Neural cell (in vitro differentiated cells): ENCODE results near the gene GNG13. TPM values are rescaled to one million over a fixed set of nuclear protein-coding genes. Genes with fewer than 3 reads are reported as not detected.

Experiments
- H2AFZ ChIP-seq: fragments of 200-600, 300-800 bp; sonication (generic), shearing (Covaris generic); 2 replicates; pipeline ENCODE4 v1.6.0; 2014; ENCODE audit warnings: low read depth, mild to moderate bottlenecking, antibody characterized with exemption, low read length, moderate library complexity
- H3F3A ChIP-seq: fragments of 200-600 bp; shearing (Covaris generic); 2 replicates; pipeline ENCODE4 v1.6.1; 2016; ENCODE audit warnings: mild to moderate bottlenecking, moderate library complexity, mixed read lengths, antibody characterized with exemption, low read length; ENCODE audit not compliant: insufficient read depth, poor library complexity, severe bottlenecking
- H3K27ac ChIP-seq: fragments of 200-600, 300-800 bp; sonication (generic), shearing (Covaris generic); 2 replicates; pipeline ENCODE4 v1.5.1; 2014; ENCODE audit warnings: mild to moderate bottlenecking, low read length, moderate library complexity
- H3K27me3 ChIP-seq: fragments of 300-800, 200-600 bp; sonication (generic), shearing (Covaris generic); 2 replicates; pipeline ENCODE4 v1.6.0; 2014; ENCODE audit warnings: mild to moderate bottlenecking, low read depth, low read length, moderate library complexity; ENCODE audit not compliant: insufficient read depth
- H3K36me3 ChIP-seq: fragments of 300-800, 200-600 bp; sonication (generic), shearing (Covaris generic); 2 replicates; pipeline ENCODE4 v1.5.1; 2014; ENCODE audit warnings: mild to moderate bottlenecking, antibody characterized with exemption, low read length, moderate library complexity; ENCODE audit not compliant: insufficient read depth
- H3K4me2 ChIP-seq: fragments of 300-800, 200-600 bp; sonication (generic), shearing (Covaris generic); 2 replicates; pipeline ENCODE4 v1.6.0; 2014; ENCODE audit warnings: mild to moderate bottlenecking, low read length
- H3K4me3 ChIP-seq: fragments of 300-800, 200-600 bp; sonication (generic), shearing (Covaris generic); 2 replicates; pipeline ENCODE4 v1.5.1; 2014; ENCODE audit warnings: mild to moderate bottlenecking, low read length, moderate library complexity
- H3K79me2 ChIP-seq: fragments of 200-600 bp; shearing (Covaris generic); replicated peaks from 2 replicates; pipeline ENCODE4 v1.6.0; 2014; ENCODE audit warnings: mild to moderate bottlenecking, low read length, moderate library complexity; ENCODE audit not compliant: insufficient read depth
- H3K9ac ChIP-seq: fragments of 300-800, 200-600 bp; sonication (generic), shearing (Covaris generic); 2 replicates; pipeline ENCODE4 v1.6.1; 2016; ENCODE audit warnings: mild to moderate bottlenecking, low read length, mixed read lengths
- H3K9me2 ChIP-seq: fragments of 200-600 bp; shearing (Covaris generic); 2 replicates; pipeline ENCODE4 v1.6.1; 2016; ENCODE audit warnings: mild to moderate bottlenecking, low read length, mixed read lengths; ENCODE audit not compliant: insufficient read depth
- H3K9me3 ChIP-seq: fragments of 200-600, 300-800 bp; sonication (generic), shearing (Covaris generic); 2 replicates; pipeline ENCODE4 v1.6.1; 2016; ENCODE audit warnings: mild to moderate bottlenecking, mixed run types, low read length, moderate library complexity, mixed read lengths
- H4K20me1 ChIP-seq: fragments of 200-600 bp; shearing (Covaris generic); 2 replicates; pipeline ENCODE4 v1.6.1; 2016; ENCODE audit warnings: mild to moderate bottlenecking, mixed run types; ENCODE audit not compliant: insufficient read depth
- EP300 ChIP-seq: fragments of 450-650 bp; conservative IDR thresholded peaks from 2 replicates; pipeline ENCODE4 v1.6.1; 2014; ENCODE audit warnings: antibody characterized with exemption, mild to moderate bottlenecking, moderate library complexity; ENCODE audit not compliant: poor library complexity, severe bottlenecking
- EZH2 ChIP-seq: fragments of 200-600, 300-800 bp; shearing (Covaris generic), sonication (generic); IDR thresholded peaks from 2 replicates; pipeline ENCODE4 v1.6.1; 2014; ENCODE audit warnings: antibody characterized with exemption, low read length, borderline replicate concordance, mild to moderate bottlenecking; ENCODE audit not compliant: insufficient read depth, poor library complexity, severe bottlenecking
- MXI1 ChIP-seq: fragments of 450-650 bp; conservative IDR thresholded peaks from 2 replicates; pipeline ENCODE4 v1.6.1; 2014; ENCODE audit warnings: antibody characterized with exemption, mild to moderate bottlenecking; ENCODE audit not compliant: poor library complexity, severe bottlenecking
- POLR2AphosphoS5 ChIP-seq: IDR thresholded peaks from 2 replicates; pipeline ENCODE4 v1.6.1; 2012
- RAD21 ChIP-seq: fragments of 450-650 bp; conservative IDR thresholded peaks from 2 replicates; pipeline ENCODE4 v1.6.1; 2014; ENCODE audit warnings: antibody characterized with exemption, mild to moderate bottlenecking, moderate library complexity
- SMC3 ChIP-seq: fragments of 450-650 bp; conservative IDR thresholded peaks from 2 replicates; pipeline ENCODE4 v1.6.1; 2014; ENCODE audit warnings: antibody characterized with exemption, mild to moderate bottlenecking, moderate library complexity; ENCODE audit not compliant: poor library complexity
- TAF1 ChIP-seq: IDR thresholded peaks from 2 replicates; pipeline ENCODE4 v1.6.1; 2012; ENCODE audit warnings: low read depth
- polyA plus RNA-seq: library from polyadenylated mRNA; depleted of rRNA; stranded (reverse); fragments of >200 nt; gene quantifications from 2 replicates; pipeline ENCODE4 v1.2.3, GENCODE V29; 2014
- TF ChIP-seq, protein P1 (sequence below): fragments of 450-650 bp; IDR thresholded peaks from 2 replicates; pipeline ENCODE4 v1.5.1; 2014; ENCODE audit warnings: antibody characterized with exemption, mild to moderate bottlenecking, moderate library complexity; ENCODE audit not compliant: poor library complexity, severe bottlenecking
- TF ChIP-seq, protein P2 (sequence below): IDR thresholded peaks from 2 replicates; pipeline ENCODE4 v1.6.1; 2012; ENCODE audit warnings: borderline replicate concordance

Gene GNG13
- polyA plus RNA-seq, 1 donor from 2014 or later = not detected

DNA sequence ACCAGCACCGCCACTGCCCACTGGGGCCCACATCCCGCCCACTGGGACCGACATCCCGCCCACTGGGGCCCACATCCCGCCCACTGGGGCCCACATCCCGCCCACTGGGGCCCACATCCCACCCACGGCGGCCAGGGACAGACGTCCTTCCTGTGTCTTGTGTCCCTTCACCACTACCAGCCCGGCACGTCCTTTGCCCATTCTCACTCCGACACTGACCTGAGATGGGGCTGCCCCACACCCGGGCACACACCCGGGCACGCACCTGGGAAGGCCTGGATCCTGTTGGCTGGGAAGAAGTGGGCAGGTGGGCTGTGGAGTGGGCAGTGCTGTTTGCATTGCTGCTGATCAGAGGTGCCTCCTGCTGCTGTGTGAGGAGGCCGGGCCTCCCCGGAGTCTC is 28.4 kb upstream of the GNG13 start:
- no peaks in the 10 kb centered on the region for H3K9me3 ChIP-seq
- no peaks in the 10 kb centered on the region for H3K27me3 ChIP-seq
- TF ChIP-seq EP300 = no peak
- TF ChIP-seq, protein P1, sequence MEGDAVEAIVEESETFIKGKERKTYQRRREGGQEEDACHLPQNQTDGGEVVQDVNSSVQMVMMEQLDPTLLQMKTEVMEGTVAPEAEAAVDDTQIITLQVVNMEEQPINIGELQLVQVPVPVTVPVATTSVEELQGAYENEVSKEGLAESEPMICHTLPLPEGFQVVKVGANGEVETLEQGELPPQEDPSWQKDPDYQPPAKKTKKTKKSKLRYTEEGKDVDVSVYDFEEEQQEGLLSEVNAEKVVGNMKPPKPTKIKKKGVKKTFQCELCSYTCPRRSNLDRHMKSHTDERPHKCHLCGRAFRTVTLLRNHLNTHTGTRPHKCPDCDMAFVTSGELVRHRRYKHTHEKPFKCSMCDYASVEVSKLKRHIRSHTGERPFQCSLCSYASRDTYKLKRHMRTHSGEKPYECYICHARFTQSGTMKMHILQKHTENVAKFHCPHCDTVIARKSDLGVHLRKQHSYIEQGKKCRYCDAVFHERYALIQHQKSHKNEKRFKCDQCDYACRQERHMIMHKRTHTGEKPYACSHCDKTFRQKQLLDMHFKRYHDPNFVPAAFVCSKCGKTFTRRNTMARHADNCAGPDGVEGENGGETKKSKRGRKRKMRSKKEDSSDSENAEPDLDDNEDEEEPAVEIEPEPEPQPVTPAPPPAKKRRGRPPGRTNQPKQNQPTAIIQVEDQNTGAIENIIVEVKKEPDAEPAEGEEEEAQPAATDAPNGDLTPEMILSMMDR = no peak
- no peak for TF ChIP-seq TAF1
- no peak for TF ChIP-seq RAD21
- no peak for TF ChIP-seq MXI1
- TF ChIP-seq EZH2 = no peak
- no peak for TF ChIP-seq SMC3
- TF ChIP-seq, protein P2, sequence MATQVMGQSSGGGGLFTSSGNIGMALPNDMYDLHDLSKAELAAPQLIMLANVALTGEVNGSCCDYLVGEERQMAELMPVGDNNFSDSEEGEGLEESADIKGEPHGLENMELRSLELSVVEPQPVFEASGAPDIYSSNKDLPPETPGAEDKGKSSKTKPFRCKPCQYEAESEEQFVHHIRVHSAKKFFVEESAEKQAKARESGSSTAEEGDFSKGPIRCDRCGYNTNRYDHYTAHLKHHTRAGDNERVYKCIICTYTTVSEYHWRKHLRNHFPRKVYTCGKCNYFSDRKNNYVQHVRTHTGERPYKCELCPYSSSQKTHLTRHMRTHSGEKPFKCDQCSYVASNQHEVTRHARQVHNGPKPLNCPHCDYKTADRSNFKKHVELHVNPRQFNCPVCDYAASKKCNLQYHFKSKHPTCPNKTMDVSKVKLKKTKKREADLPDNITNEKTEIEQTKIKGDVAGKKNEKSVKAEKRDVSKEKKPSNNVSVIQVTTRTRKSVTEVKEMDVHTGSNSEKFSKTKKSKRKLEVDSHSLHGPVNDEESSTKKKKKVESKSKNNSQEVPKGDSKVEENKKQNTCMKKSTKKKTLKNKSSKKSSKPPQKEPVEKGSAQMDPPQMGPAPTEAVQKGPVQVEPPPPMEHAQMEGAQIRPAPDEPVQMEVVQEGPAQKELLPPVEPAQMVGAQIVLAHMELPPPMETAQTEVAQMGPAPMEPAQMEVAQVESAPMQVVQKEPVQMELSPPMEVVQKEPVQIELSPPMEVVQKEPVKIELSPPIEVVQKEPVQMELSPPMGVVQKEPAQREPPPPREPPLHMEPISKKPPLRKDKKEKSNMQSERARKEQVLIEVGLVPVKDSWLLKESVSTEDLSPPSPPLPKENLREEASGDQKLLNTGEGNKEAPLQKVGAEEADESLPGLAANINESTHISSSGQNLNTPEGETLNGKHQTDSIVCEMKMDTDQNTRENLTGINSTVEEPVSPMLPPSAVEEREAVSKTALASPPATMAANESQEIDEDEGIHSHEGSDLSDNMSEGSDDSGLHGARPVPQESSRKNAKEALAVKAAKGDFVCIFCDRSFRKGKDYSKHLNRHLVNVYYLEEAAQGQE = no peak
- H3K9me2 ChIP-seq = no peaks in the 10 kb centered on the region
- no peaks in the 10 kb centered on the region for H3K36me3 ChIP-seq
- no peak overlapping the region for H3K27ac ChIP-seq
- no peak overlapping the region for H2AFZ ChIP-seq
- no peak overlapping the region for H3K4me2 ChIP-seq
- no peaks in the 10 kb centered on the region for H3K79me2 ChIP-seq
- no peaks in the 10 kb centered on the region for H4K20me1 ChIP-seq
- no peak overlapping the region for H3K9ac ChIP-seq
- no peak overlapping the region for H3K4me3 ChIP-seq
- H3F3A ChIP-seq = no peaks in the 10 kb centered on the region

DNA sequence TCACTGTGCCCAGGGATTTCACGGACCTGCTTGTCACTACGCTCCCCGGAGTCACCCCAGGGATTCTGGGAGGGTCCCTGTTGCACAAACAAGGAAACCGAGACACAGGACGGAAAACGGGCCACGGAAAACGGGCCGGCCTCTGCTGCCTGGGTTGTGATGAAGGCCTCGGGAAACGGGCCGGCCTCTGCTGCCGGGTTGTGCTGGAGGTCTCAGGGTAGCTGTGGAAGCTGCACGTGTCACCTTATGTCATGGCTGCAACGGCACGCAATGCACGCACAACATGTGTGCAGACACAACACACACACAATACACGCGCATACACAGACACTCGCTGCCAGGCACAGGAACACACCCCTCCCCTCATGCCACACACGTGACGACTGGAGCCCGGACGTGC is 27.0 kb upstream of the GNG13 start:
- no peak overlapping the region for H3K9ac ChIP-seq
- H3K9me2 ChIP-seq = no peaks in the 10 kb centered on the region
- H4K20me1 ChIP-seq = no peaks in the 10 kb centered on the region
- H3K4me3 ChIP-seq = no peak overlapping the region
- no peaks in the 10 kb centered on the region for H3K79me2 ChIP-seq
- H3K36me3 ChIP-seq = no peaks in the 10 kb centered on the region
- no peaks in the 10 kb centered on the region for H3F3A ChIP-seq
- no peak overlapping the region for H2AFZ ChIP-seq
- H3K27ac ChIP-seq = no peak overlapping the region
- no peaks in the 10 kb centered on the region for H3K27me3 ChIP-seq
- TF ChIP-seq TAF1 = no peak
- TF ChIP-seq POLR2AphosphoS5 = no peak
- TF ChIP-seq MXI1 = no peak
- TF ChIP-seq SMC3 = no peak
- no peak for TF ChIP-seq RAD21
- TF ChIP-seq EP300 = no peak
- no peak for TF ChIP-seq EZH2
- TF ChIP-seq, protein P2 = no peak
- TF ChIP-seq, protein P1 = no peak
- H3K4me2 ChIP-seq = no peak overlapping the region
- no peaks in the 10 kb centered on the region for H3K9me3 ChIP-seq
